A673 (cell line): Measurements from ENCODE around the gene PCDHA7. TPM values are rescaled to one million over a fixed set of nuclear protein-coding genes. Genes with fewer than 3 reads are reported as not detected.
A peak's percentile ranks its signal among the peaks of the same experiment; 100 is the strongest.
"Not testable (repeated sequence)": the region's sequence is repeated elsewhere in the genome, so short reads cannot be mapped to it uniquely, and the experiment has no call there.

Experiments used
- BruUV-seq: library from RNA; stranded (reverse); fragments of 400-500 nt; replicated peaks from 2 replicates; lab custom pipeline; 2021; lab: Mats Ljungman, UMichigan
- CTCF ChIA-PET: fragments of 300-600 bp; sonication (Branson Sonifier 250); formaldehyde crosslinking; loops from one replicate; lab custom pipeline; 2022; ENCODE audit warnings: antibody characterized with exemption; lab: Charles Lee
- POLR2A ChIA-PET: fragments of 300-600 bp; sonication (Branson Sonifier 250); formaldehyde crosslinking; loops from one replicate; lab custom pipeline; 2022; ENCODE audit warnings: antibody characterized with exemption; ENCODE audit not compliant: low non-redundant PET; lab: Charles Lee
- DNase-seq: peaks from one replicate; pipeline ENCODE4 v3.0.0-alpha.2; 2015; ENCODE audit warnings: low spot score
- H3K27ac ChIP-seq: fragments of 200-600 bp; sonication (generic); 2 replicates; pipeline ENCODE4 v1.5.1; 2016; ENCODE audit warnings: mixed run types, low read depth, mild to moderate bottlenecking, mixed read lengths, antibody characterized with exemption, low read length; ENCODE audit not compliant: poor library complexity, severe bottlenecking
- H3K27me3 ChIP-seq: fragments of 200-600 bp; sonication (generic); replicated peaks from 2 replicates; pipeline ENCODE4 v1.6.1; 2017; ENCODE audit warnings: mixed run types, low read depth, mild to moderate bottlenecking, mixed read lengths, antibody characterized with exemption, low read length; ENCODE audit not compliant: insufficient read depth, poor library complexity
- H3K36me3 ChIP-seq: fragments of 200-600 bp; sonication (generic); 2 replicates; pipeline ENCODE4 v1.6.1; 2016; ENCODE audit warnings: mixed run types, mild to moderate bottlenecking, mixed read lengths, antibody characterized with exemption, low read length; ENCODE audit not compliant: insufficient read depth, poor library complexity, severe bottlenecking
- H3K4me1 ChIP-seq: fragments of 200-600 bp; sonication (generic); 2 replicates; pipeline ENCODE4 v1.6.1; 2017; ENCODE audit warnings: mixed run types, mild to moderate bottlenecking, mixed read lengths, antibody characterized with exemption, low read length; ENCODE audit not compliant: insufficient read depth, poor library complexity, severe bottlenecking
- H3K4me3 ChIP-seq: fragments of 200-600 bp; sonication (generic); 2 replicates; pipeline ENCODE4 v1.5.1; 2016; ENCODE audit warnings: low read depth, mixed run types, mild to moderate bottlenecking, mixed read lengths, low read length; ENCODE audit not compliant: poor library complexity, severe bottlenecking
- H3K9me3 ChIP-seq: fragments of 200-600 bp; sonication (generic); 2 replicates; pipeline ENCODE4 v1.6.1; 2016; ENCODE audit warnings: mixed run types, low read depth, mild to moderate bottlenecking, mixed read lengths, antibody characterized with exemption, low read length; ENCODE audit not compliant: poor library complexity, severe bottlenecking
- EZH2 ChIP-seq: fragments of 200-600 bp; sonication (generic); IDR thresholded peaks from 2 replicates; pipeline ENCODE4 v1.6.1; 2017; ENCODE audit warnings: borderline replicate concordance, low read depth, mild to moderate bottlenecking, mixed read lengths, antibody characterized with exemption, low read length; ENCODE audit not compliant: poor library complexity, severe bottlenecking
- intact Hi-C: fragments of 100-400 bp; cut with micrococcal nuclease; formaldehyde crosslinking; loops from one replicate; pipeline ENCODE4 v1.10.0; 2022; ENCODE audit not compliant: unreplicated experiment
- total RNA-seq: library from RNA; stranded (reverse); gene quantifications from 2 replicates; pipeline ENCODE4 v1.2.3, GENCODE V29; 2021
- TF ChIP-seq, protein P1 (sequence below): fragments of 300-800, 200-600 bp; sonication (generic); conservative IDR thresholded peaks from 2 replicates; pipeline ENCODE4 v1.5.1; 2017; ENCODE audit warnings: low read depth, mild to moderate bottlenecking, antibody characterized with exemption, low read length, moderate library complexity, mixed read lengths

Gene PCDHA7
- total RNA-seq, 1 experiment from 2014 or later = 2.6 TPM

DNA sequence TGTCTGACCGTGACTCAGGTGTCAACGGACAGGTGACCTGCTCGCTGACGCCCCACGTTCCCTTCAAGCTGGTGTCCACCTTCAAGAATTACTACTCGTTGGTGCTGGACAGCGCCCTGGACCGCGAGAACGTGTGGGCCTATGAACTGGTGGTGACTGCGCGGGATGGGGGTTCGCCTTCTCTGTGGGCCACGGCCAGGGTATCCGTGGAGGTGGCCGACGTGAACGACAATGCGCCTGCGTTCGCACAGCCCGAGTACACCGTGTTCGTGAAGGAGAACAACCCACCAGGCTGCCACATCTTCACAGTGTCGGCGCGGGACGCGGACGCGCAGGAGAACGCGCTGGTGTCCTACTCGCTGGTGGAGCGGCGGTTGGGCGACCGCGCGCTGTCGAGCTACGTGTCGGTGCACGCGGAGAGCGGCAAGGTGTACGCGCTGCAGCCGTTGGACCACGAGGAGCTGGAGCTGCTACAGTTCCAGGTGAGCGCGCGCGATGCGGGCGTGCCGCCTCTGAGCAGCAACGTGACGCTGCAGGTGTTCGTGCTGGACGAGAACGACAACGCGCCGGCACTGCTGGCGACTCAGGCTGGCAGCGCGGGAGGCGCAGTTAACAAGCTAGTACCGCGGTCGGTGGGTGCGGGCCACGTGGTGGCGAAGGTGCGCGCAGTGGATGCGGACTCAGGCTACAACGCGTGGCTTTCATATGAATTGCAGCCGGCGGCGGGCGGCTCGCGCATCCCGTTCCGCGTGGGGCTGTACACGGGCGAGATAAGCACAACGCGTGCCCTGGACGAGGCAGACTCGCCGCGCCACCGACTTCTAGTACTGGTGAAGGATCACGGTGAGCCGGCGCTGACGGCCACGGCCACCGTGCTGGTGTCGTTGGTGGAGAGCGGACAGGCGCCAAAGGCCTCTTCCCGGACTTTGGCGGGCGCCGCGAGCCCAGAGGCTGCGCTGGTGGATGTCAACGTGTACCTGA lies 36.4 kb downstream of the PCDHA7 start:
- no peak overlapping the region for H3K4me3 ChIP-seq
- no peaks in the 10 kb centered on the region for H3K9me3 ChIP-seq
- no peaks in the 10 kb centered on the region for H3K27me3 ChIP-seq
- H3K4me1 ChIP-seq = peaks cover 17% of the 10 kb centered on the region
- no peaks in the 10 kb centered on the region for H3K36me3 ChIP-seq
- TF ChIP-seq, protein P1, sequence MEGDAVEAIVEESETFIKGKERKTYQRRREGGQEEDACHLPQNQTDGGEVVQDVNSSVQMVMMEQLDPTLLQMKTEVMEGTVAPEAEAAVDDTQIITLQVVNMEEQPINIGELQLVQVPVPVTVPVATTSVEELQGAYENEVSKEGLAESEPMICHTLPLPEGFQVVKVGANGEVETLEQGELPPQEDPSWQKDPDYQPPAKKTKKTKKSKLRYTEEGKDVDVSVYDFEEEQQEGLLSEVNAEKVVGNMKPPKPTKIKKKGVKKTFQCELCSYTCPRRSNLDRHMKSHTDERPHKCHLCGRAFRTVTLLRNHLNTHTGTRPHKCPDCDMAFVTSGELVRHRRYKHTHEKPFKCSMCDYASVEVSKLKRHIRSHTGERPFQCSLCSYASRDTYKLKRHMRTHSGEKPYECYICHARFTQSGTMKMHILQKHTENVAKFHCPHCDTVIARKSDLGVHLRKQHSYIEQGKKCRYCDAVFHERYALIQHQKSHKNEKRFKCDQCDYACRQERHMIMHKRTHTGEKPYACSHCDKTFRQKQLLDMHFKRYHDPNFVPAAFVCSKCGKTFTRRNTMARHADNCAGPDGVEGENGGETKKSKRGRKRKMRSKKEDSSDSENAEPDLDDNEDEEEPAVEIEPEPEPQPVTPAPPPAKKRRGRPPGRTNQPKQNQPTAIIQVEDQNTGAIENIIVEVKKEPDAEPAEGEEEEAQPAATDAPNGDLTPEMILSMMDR = no peak
- no peak for TF ChIP-seq EZH2
- CTCF ChIA-PET = interaction anchor here (1.1 kb wide), 1 partner anchor 8 kb away, joined by 3 read pairs; no protein-coding TSS in a partner anchor
- BruUV-seq = no TSS peak
- intact Hi-C loops = no loop called here
- no peak for DNase-seq
- H3K27ac ChIP-seq = no peak overlapping the region
- POLR2A ChIA-PET = no interaction called here

DNA sequence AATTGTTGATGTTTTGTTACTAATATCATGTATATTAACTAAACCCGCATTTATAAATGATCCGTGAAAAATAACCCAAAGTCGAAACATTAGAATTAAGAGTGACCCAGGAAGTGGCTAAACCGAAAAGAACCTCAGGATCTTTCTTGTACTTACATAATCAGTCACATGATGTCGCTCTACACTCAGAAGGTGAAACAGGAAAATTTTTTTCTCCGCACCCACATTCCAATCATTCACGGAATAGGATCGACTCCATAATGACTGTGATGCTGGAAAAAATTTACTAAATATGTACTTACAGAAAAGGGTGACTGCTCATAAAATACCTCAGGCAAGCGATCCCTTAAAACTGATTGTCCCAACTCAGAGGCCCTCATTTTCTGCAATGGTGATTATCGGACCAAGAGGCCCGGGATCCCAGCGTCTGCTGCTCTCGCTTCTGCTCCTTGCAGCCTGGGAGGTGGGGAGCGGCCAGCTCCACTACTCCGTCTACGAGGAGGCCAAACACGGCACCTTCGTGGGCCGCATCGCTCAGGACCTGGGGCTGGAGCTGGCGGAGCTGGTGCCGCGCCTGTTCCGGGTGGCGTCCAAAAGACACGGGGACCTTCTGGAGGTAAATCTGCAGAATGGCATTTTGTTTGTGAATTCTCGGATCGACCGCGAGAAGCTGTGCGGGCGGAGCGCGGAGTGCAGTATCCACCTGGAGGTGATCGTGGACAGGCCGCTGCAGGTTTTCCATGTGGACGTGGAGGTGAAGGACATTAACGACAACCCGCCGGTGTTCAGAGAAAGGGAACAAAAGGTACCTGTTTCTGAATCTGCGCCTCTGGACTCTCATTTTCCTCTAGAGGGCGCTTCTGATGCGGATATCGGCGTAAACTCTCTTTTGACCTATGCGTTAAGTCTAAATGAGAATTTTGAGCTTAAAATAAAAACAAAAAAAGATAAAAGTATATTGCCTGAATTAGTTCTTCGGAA lies 41.3 kb downstream of the PCDHA7 start, which contains the start of gene PCDHA12:
PCDHA12 (plus strand) TSS at position 224 of the 981 bp plus-strand sequence; CDS start at position 389, 165 bp downstream.
- Histone ChIP-seq H3K36me3 (no peaks in the 10 kb centered on the region), H3K4me3 (peak within 1 kb of the TSS; percentile 56), H3K4me1 (peaks cover 17% of the 10 kb centered on the region), H3K9me3 (no peaks in the 10 kb centered on the region), H3K27ac (peak within 1 kb of the TSS; percentile 54), H3K27me3 (no peaks in the 10 kb centered on the region)
- DNase-seq = peak; percentile 81
- TF ChIP-seq, protein P1 = peak; percentile 72
- TF ChIP-seq EZH2 = no peak
- intact Hi-C loops = loop anchor here (2.0 kb wide), 1 partner anchor 165 kb away; no protein-coding TSS in a partner anchor
- no TSS peak for BruUV-seq
- ChIA-PET CTCF (interaction anchor here (0.6 to 2.1 kb wide), 7 partner anchors 19 to 490 kb away, joined by 3 to 27 read pairs (median 4); partner anchors contain the start of genes PCDHA10, PCDHA5 and PCDHAC1), POLR2A (no interaction called here)

GRCh38 chr5:140876541-140877261 lies 42.6 kb downstream of the PCDHA7 start:
- H3K9me3 ChIP-seq, H3K36me3 ChIP-seq, H3K27me3 ChIP-seq, DNase-seq, POLR2A ChIA-PET, H3K27ac ChIP-seq, H3K4me3 ChIP-seq, BruUV-seq, intact Hi-C loops: not testable (repeated sequence)
- H3K4me1 ChIP-seq = peaks cover 17% of the 10 kb centered on the region
- CTCF ChIA-PET = interaction anchor here (1.4 kb wide), 1 partner anchor 50 kb away, joined by 7 read pairs; the partner anchor contains the start of gene PCDHAC1
